PC-3 (cell line): ENCODE data around the gene LIX1L.

Experiments used
- CTCF ChIP-seq: fragments of 300-600 bp; sonication (generic); conservative IDR thresholded peaks from 2 replicates; pipeline ENCODE4 v1.5.1; 2017; ENCODE audit warnings: antibody characterized with exemption, low read depth, mild to moderate bottlenecking, low read length
- EZH2 ChIP-seq: fragments of 300-600 bp; sonication (generic); IDR thresholded peaks from one replicate; pipeline ENCODE4 v1.6.1; 2017; ENCODE audit warnings: antibody characterized with exemption, mild to moderate bottlenecking, low read length; ENCODE audit not compliant: unreplicated experiment
- EZH2phosphoT487 ChIP-seq: fragments of 300-600 bp; sonication (generic); IDR thresholded peaks from 2 replicates; pipeline ENCODE4 v1.6.1; 2018; ENCODE audit warnings: mild to moderate bottlenecking, antibody characterized with exemption, low read length, borderline replicate concordance

DNA sequence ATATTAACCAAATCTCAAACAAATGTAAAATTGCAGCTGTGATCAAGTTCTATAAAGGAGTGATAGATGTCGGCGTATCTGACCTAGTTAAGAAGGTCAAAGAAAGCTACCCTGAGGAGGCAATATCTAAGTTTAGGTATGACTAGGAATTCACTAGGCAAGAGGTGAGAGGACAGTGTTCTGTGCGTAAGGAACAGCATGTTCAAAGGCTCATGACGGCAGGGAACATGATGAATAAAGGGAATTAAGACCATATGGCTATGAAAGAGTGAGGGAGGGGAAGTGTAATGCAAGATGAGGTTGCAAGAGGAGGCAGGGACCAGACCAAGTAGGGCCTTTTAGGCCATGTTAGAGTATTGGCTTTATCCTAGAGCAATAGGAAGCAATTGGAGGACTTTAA lies 8.6 kb downstream of the LIX1L start:
- TF ChIP-seq CTCF (no peak), EZH2 (no peak), EZH2phosphoT487 (no peak)
